Measurements from ENCODE around the gene UIMC1.

UIMC1 gene

DNA sequence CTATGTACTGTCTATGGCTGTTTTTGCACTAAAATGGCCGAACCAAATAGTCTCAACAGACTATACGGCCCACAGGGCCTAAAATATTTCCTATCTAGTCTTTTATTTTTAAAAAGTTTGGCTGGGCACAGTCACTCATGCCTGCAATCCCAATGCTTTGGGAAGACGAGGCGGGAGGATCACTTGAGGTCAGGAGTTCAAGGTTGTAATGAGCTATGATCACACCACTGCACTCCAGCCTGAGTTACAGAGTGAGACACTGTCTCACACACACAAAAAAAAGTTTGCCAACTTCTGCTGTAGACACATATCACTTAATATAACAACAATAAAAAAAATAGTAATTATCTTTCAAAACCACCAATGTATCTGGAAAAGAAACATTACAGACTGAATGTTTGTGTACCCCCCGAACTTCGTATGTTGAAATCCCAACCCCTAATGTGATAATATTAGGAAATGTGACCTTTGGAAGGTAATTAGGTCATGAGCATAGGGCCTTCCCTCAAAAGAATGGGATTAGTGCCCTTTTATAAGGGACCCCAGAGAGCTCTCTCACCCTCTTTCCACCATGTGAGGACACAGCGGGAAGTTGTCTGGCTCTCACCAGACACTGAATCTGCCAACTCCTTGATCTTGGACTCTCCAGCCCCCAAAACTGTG lies 53.9 kb downstream of the UIMC1 start:
- DNase-seq: no peak

DNA sequence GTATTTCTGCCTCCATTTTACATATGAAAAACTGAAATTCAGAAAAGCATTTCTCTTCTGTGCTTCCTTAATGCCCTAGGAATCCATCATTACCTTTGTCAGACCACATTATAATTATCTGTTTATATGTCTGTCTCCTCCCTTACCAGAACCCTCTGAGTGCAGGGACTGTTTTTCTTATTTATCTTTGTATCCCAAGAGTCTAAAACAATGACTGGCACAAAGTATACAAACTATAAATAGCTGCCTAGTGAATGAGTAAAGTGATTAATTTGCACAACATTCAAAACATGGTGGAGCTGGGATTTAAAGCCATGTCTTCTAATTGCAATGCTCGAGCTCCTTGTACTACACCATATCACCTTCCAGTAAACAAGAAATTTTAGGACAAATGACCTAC lies 58.1 kb downstream of the UIMC1 start:
- DNase-seq: no peak

DNA sequence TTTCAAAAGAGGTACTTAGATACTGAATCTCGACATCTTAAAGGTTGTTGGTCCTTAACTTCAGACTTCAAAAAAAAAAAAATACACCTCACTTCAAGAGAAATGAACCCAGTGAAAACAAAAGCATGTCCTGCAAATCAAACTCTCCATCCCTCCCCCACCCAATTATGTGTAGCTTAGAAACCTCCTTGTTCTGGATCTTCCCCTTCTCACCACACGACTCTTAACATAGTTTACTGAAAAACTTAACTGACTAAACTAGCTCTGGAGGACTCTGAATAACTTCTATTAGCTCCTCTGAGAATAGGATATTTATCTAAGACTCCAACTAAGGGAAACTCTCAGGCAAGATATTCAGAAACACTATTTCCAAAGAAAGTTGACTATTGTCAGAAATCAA lies 58.7 kb downstream of the UIMC1 start:
- no peak for DNase-seq

DNA sequence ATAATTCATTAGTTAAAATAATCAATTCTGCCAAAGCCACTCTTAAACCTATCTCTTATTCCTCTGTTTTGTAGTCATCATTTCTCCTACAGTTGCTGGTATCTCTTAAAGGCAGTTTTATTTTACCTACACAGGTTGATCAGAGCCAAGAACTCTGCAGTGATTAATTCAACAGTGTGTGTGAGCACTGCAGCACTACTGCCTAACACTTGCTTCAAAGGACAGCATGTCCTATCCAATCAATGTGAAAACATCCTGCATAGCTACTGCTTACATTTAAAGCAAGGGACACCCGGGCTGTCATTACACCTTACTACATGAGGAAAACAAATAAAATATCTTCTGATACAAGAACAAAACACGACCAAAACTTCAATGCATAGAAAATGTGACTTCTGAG lies 62.3 kb downstream of the UIMC1 start:
- DNase-seq: no peak

DNA sequence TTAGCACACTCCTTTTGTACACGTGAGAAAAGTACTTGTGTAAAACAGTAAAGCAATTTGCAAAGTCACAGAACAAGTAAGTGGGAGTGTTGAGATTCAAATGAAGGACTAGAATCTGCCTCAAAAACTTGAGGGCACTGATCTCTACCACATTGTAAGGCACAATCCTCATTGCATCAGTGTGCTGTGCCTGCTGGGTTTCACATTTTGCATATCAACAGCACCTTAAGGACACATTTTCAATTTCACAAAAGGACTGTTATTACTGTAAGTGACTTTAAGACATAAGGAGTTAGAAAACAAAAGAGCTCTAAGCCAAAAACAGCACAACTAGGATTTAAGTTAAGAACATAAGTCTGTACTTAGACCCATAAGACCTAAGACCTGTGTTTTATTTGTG lies 62.8 kb downstream of the UIMC1 start:
- DNase-seq: no peak

DNA sequence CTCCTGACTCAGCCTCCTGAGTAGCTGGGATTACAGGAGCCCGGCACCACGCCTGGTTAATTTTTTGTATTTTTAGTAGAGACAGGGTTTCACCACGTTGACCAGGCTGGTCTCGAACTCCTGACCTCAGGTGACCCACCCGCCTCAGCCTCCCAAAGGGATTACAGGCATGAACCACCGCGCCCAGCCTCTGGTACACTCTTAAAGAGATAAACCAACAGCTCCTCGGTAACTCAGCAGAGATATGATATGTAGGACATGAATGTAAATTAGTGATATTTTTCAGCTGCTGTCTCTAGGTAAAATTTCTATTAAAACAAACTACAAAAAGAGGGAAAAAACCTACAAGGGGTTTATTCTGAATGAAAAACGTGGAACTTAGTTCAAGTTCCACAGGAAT lies 64.6 kb downstream of the UIMC1 start:
- no peak for DNase-seq

DNA sequence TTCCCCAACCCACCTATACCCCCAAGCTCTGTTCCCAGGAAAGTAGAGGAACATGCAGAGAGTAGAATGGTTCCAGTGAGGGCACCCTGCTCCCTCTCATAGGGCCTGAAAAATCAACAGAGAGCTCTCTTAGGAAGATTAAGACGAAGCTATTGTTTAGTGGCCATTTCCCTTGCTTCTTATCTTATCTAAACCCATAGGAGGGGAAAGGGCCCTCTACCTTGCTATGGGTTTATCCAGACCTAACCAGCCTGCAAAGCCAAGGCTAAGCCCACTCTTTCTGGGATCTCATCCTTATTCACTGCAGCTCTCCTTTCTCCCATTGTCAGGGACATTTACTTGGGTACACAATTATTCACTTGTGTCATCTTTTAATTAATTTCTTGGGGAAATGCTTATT lies 68.1 kb downstream of the UIMC1 start:
- no peak for DNase-seq

DNA sequence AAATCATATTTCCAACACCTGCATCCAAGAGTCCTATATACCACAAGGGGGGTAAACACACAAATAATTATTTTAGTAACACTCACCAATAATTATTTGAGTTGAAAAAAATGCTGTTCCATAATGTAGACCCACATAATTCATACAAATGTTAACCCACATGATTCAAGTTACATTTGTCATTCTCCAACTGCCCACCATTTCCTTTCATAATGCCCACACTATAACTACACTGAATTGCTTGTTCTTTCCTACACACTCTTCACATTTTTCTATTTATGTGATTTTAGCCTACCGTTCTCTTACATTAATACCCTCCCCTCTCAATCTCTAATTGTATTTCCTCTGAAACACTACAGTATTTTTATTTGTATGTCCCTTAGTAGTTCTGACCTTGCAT lies 71.6 kb downstream of the UIMC1 start:
- DNase-seq: no peak

DNA sequence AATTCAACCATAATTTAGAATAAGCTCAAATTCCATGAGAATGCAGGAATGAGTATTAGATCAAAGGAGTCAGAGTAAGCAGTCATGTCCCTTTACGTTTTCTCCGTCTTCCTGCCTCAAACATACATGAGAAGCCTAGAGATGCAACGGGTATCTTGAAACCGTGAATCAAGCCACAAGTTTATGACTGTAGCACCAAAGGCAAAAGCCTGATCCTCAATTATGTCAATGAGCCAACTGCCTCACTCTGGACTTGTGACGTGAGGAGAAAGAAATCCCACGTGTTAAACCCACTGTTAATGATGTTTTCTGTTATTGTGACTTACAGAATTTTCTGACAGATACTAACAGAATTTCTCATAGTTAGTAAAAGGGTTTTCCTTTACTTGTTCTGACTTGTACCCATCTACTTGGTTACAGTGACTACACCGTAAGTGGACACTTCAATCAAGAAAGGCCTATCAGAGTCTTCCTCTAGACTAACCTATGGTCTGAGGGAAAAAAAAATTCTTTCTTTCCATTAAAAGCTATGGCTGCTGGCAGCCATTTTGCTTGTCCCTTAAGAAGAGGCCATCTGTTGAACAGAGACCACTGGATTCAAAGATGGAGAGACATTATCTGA lies 72.2 kb downstream of the UIMC1 start:
- no peak for DNase-seq

DNA sequence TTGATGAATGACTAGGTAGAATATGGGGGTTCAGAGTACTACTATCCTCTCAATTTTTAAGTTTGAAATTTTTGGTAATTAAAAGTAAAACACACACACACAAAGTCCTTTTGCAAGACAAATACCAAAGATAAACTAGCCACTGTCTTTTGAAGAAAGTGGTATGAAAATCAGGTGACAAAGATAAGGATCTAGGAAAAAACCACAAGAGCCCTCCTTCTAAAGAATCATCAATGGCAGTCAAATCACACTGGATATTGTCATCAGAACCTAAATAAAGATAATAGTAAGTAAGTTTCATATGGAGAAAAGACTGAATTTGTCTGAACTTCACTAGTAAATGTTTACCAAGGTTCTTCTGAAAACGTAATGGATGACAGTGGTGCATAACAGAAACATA lies 76.9 kb downstream of the UIMC1 start:
- DNase-seq: no peak

DNA sequence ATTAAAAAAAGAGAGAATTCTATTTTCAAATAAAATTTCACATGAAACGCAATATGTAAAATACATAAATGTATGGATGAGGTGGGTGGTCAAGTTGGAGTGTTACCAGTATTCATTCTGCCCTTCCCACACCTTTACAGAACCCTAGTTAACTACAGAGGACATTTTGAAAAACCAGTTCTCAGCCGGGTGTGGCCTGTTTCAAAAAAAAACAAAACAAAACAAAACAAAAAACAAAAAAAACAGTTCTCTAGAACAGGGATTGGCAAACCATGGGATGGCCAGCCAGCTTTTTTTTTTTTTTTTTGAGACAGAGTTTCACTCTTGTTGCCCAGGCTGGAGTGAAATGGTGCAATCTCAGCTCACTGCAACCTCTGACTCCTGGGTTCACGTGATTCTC lies 79.0 kb downstream of the UIMC1 start:
- no peak for DNase-seq

DNA sequence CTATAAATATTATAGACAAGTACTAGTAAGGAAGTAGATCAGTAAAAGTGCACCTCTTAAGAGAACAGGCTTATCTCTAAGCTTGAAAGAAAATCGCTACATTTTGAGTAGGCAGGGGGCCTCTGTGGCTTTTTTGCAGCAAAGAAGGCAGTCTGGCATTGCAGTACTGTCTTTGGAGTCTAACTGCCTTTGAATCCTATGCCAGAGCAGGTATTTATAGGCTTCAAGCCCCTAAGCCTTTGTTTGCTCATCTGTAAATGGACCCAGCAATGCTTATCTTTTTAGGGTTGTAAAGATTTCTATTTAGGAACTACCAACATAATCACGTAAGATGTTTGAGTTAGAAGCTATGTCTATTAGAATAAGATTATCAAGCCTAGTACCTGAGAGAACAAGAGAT lies 83.8 kb downstream of the UIMC1 start:
- no peak for DNase-seq

DNA sequence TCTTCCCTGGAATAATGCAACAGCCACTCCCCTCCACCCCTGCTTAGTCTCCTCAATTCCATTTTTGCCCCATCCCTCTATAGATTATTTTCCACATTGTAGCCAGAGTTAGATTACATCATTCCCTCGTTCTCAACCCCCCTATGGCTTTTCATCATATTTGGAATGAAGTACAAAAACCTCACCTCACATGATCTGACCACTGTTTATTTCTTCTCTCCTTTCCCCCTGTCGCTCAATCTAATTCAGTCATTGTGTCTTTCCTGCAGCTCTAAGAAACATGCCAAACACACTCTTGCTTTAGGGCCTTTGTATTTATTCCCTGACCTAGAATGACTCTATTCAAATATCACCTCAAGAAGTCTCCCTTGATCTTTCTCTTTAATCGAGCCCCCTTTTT lies 84.9 kb downstream of the UIMC1 start:
- no peak for DNase-seq

DNA sequence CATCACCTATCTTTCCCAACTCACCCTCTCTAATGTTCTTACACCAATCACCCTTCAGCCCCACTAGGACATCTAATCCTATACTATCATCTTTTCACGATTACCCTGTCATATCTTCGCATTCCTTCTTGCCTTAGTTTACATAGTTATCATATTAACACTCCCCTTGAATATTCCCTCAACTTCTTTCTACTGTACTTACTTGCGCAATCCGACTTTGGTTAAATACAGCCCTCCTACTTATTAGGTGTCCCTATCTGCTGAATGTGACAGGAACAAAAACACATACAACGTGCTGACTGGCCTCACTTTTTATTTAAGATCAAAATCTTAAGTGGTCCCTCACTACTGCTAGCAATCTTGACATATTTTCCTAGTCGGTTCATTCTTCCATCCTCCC lies 88.0 kb downstream of the UIMC1 start:
- no peak for DNase-seq

DNA sequence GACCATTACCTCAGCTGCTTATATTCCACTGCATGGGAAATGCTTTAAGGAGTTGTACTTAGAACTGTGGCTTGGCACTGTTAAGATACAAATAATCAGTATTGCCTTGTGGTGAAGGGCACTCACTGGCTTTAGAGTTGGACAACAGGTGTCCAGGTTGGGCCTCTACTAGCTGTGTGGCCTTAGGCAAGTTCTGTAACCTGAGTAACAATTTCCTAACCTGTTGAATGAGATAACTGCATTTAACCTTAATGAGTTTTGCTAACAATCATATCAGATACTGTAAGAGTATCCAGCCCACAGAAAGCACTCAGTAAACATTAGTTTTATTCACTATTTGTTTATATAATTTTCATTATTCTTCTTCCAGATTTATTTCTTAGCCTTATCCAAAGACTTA lies 90.2 kb downstream of the UIMC1 start:
- no peak for DNase-seq

DNA sequence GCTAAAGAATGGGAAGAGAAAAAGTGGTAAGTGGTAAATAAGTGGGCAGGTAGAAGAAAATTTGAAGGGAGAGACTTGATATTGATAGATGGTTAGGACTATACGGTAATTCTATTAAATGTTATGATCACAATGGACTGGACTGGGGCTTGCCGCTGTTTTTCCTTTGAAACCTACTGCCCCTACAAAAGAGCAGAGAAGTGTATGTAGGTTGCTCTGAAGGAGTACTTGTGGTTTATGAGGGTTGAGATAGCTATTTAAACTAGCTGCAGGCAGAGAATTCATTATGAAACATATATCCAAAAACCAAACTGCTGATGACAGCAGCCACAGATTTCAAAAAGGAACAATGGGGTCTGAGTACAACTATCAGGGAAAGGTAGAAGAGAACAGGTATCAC lies 90.7 kb downstream of the UIMC1 start:
- DNase-seq: no peak

DNA sequence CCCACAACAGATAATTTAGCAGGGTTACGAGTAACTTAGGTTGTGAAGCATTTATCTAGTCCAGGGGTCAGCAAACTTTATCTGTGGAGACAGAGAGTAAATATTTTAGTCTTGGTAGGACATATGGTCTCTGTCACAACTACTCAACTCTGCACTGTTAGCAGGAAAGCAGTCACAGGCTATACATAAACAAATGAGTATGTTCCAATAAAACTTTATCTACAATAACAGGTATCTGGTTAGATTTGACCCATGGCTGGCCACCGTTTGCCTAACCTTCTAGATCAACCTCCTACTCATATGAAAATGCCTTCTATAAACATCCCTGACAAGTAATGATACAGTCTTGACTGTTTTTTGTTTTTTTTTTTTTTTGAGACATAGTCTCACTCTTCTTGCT lies 94.5 kb downstream of the UIMC1 start:
- no peak for DNase-seq

DNA sequence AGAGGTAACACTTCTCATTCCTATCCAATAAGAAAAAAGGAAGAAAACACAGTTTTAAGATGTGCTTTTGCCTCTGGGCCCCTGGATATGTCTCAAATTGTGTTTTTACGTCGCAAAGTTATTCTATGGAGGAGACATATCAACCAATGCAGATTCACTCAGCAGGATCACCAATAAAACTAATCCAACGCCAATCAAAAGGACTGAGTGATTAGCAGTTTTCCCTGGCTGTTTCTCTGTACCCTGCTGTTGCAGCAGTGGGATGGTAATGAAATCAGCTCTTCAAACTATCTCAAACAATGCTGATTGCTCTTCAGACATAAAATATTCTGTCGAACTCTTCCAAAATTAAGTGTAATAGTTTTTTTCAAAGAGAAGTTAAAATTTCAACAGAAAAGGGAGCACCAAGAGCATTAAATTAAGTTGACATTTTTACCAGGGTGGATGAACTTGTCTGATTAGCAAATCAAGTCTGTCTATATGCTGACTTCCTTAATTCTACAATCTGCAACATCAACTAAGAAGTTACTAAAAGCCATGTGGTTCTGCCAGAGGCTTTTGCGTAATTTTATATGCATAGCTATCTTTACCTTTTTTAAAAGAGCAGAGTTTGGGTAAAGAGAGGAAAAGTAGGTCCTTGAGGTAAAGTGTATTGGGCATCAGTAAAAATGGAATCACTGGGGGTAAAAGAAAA lies 97.8 kb downstream of the UIMC1 start:
- DNase-seq: no peak

DNA sequence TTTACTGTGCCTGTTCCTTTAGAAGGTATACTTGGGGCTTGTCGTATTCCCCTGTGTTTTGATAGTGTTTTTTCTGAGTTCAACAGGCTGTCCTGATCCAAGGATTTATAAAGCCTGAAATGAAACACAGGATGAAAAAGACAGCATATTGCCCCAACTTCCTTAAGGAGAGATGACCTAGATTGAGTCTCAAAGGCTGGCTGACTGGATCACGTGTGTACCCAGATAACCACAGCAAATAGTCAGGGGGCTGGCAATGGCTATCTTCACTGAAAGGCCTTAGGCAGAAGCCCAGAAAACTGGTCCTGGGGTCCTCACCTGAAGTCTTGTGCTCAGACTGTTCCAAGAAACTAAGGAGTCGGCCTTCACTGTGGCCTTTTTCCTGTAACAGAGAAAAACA lies 99.8 kb downstream of the UIMC1 start:
- DNase-seq: no peak

DNA sequence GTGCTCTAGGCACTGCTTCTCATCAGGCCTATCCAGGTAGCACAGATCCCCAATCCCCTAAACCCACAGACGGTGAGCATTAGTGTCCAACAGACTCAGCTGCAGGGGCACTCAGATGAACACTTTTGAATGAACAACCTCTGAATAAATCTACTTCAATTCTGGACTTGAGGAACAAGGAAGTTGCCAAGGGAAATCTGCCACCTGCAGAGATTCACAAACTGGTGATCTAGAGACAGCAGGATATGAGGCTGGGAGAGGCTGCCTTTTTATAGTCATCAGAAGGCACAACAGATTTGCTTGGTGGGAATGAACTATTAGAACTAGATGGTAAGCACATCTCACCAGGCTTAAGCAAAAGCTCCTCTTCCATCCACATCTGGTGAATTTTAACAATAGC lies 100.5 kb downstream of the UIMC1 start:
- no peak for DNase-seq

DNA sequence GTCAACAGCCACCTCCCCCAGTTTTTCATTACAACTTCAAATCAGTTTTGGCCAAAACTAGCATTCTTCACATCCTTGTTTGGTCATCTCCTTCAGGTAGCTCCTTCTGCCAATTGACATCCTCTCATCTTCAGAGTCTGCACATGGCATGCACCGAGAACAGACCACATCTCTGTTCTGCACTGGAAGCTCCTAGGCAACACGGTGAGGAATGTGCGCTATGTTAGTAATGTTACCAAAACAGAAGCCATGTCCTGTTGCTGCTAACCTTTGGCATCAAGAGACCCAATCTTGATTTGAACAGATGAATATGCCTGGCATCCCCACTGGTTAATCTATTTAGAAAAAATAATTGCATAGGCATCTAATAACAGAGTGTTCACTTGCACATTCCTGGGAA lies 102.3 kb downstream of the UIMC1 start:
- DNase-seq: no peak

DNA sequence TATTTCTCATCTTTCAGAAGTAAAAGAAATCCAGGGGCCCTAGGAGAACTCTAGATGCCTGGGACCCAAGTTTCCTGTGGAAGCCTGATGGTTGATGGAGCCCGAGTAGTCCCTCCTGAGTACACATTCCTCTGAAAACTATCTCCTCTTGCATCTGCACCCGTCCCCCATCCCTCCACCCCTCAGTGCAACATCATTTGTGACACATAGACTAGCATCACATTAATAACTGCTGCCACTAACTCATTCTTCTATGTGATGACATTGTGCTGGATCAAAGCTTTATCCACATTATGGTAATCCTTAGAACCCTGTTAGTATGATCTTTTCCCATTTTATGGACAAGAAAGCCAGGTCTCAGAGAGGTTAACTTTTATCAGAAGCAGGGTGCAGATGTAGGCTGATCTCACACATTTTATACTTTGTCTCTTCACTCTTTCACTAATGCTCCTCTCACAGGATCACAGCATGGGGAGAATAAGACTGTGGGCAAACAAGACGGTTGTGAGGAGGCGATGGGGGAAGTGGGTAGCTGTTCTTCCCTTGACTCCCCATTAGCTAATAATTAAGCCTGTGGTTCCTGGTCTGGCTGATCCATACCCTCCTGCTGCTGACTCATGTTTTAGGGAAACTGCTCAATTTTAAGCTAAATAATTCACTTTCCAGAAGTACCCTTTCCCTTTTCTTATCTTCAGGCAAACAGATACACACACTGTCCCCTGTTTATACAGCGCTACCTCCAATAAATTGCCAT lies 103.5 kb downstream of the UIMC1 start:
- DNase-seq: no peak

DNA sequence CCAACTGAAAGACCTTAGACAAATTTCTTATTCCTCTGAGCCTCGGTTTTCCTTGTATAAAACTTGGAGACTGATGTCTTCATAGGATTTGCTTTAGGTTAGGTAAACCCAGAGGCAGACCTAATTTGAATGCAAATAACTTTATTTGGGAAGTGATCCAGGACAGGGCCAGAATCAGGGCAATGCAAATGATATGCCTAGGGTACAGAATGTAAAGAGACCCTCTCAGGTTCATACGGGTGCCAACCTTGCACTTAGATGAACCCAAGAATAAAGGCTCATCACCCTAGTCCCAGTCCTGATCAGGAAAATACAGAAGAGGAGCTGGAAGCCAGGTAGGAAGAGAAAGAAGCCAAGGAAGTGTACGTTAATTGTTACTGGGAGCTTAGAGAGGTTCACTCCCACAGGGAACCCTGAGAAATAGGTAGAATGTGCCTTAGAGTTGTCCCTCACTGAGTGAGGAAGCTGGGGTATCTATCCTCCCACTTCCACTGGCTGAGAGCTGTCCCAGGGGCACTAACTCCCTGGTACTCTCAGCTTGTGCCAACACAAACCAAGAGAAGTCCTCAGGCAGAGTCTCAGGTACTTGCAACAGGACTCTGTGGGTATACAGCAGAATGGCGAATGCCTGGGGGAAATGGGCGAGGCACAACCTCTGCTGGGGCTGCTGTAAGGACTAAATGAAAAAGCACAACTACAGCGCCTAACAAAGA lies 104.3 kb downstream of the UIMC1 start:
- DNase-seq: no peak
